ENCODE results near the gene RHEX.

The RHEX gene

DNA sequence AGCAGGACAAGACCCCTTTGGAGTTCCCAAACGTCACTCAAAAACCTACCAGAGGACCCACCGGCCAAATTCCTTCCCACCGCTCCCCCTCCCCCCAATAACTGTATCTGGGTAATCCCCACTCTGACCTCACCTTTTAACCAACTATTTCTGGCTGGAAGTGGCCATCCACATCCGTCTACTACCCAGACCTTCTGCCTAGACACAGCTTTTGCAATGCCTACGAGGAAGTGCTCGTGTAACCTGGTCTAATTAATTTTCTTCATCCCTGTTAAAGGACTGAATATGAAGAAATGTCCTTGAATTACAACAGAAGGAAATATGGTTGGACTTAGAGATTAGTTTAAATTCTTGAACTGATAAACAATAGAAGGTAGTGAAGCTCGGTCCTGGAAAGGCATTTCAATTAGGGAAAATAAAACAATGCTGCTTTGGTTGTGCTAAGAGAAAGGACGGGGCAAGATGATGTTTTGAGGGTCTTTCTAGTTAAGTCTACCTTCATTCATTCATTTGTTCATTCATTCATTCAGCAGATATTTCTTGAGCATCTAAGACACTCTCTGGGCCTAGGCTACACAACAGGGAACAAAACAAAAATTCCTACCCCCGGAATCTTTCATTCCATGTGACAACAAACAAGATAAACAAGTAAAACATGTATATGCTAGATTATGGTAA is 45.4 kb downstream of the RHEX start:
- DNase-seq, result no peak

DNA sequence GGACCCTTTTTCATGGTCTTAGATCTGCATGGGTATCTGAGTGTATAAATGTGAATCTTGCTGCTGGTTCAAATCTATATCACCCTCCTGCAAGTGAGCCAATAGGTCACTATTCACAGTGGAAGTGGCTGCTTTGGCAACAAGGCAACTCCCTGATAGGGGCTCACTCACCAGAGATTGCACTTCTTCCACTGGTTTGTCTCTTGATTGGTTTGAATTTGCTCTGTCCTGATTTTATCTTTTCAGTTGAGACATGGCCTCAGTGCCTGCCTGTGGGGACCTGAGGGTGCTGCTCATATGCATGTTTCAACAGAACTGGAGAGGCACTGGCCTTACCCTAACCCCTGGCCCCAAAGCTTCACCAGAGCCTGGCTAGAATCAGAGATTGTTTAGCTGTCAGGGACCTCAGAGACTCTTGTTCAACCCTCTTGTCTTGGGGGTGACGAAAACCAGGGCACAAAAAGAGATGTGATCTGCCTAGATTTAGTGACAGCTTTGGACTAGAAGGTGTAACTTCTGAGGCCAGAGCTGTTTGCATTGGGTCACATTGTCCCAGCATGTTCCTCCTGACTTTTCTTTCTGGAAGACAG is 47.3 kb downstream of the RHEX start:
- DNase-seq, result no peak

- DNase-seq, result no peak
Measured at GRCh38 chr1:206101351-206102045, 48.5 kb downstream of the RHEX start.

GRCh38 chr1:206102292-206102936 is 49.4 kb downstream of the RHEX start:
- no peak for DNase-seq

GRCh38 chr1:206103979-206104378 is 51.0 kb downstream of the RHEX start:
- no peak for DNase-seq

GRCh38 chr1:206105464-206105995 is 52.6 kb downstream of the RHEX start:
- no peak for DNase-seq

DNA sequence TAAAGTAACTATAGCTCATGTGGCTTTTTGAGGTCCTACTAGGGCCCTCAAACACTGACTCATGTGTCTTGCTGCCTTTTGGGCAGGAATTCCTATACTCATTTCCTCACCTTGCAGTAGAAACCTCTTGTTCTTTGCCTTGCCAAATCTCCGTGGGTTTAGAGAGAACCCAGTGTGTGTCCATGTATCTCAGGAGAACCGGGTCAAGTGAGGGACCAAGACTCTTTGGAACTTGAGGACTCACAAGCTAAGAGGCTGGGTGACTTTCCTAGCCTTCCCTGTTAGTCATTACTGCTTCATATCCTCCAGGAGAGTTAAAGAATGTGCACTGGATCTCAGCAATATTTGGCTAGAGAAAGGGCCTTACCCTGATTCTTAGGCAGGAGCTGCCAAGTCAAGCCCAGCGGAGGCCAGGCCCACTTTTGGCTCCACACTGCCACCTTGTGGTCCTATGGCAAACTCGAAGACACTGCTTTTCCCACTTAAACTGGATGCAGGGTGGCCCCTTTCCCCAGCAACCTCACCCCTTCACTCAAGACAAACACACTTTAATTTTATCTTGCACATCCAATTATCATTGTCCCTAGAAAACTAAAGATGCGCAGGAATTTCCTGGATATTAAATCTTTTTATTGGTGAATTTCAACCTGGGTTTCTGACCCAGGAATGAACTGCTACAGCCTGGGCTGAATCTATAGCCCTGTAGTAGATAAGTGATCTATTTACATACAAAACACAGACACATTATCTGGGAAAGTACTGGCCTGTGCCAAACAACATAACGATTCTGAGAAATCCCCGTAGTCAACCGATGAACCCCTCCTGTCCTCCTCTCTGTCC is 53.6 kb downstream of the RHEX start:
- peak; percentile 83 for DNase-seq

- DNase-seq, result no peak
Measured at GRCh38 chr1:206107168-206107544, 54.2 kb downstream of the RHEX start.

DNA sequence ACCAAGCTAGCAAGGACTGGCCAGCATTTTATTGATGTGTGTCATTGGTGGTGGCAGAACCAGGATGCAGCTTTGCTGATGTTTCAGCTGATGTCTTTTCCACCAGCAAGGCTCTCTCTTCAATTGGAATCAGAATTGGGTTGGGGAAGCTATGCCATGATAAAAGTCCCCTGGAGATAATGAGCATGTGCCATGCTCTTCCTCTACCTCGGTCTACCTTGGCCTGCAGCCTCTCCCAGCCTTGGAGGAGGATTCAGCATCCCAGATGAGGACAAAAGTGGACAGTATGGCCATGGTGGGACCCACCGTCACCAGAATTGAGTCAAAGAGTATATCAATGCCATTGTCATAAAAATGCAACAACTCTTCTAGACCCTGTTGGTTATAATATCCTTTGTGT is 55.7 kb downstream of the RHEX start:
- DNase-seq, result no peak

GRCh38 chr1:206109718-206110117 is 56.7 kb downstream of the RHEX start:
- DNase-seq, result no peak

GRCh38 chr1:206110161-206110560 is 57.2 kb downstream of the RHEX start:
- no peak for DNase-seq

GRCh38 chr1:206110820-206111219 is 57.8 kb downstream of the RHEX start:
- no peak for DNase-seq

DNA sequence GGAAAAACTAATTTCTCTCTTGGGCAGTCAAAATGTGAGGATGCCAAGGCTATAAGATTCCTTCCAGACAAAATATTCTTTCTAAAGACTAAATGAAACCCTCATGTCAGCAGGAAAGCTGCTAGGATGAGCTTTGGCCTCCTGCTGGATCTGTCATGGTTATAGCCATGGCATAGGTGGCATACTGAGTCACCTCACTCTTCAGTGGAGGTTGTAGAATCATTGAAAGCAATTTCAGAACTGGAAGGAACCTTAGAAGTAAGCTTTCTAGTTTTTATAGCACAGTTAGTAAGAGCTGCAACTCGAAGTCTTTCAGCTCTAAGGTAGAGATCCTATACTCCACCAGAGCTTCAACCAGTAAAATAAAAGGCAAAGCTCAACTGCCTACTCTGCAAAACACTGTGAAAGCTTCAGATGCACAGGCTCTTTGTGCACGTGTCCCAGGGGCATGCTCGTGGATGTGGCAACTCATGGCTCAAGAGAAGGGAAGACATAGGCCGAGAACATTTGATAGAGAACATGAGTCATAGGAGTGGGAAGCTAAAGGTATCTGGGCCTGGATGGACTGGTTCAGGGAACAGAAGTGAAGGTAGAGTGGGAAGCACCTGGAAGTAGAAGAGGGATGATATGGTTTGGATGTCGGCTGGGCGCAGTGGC is 58.4 kb downstream of the RHEX start:
- DNase-seq, result no peak

DNA sequence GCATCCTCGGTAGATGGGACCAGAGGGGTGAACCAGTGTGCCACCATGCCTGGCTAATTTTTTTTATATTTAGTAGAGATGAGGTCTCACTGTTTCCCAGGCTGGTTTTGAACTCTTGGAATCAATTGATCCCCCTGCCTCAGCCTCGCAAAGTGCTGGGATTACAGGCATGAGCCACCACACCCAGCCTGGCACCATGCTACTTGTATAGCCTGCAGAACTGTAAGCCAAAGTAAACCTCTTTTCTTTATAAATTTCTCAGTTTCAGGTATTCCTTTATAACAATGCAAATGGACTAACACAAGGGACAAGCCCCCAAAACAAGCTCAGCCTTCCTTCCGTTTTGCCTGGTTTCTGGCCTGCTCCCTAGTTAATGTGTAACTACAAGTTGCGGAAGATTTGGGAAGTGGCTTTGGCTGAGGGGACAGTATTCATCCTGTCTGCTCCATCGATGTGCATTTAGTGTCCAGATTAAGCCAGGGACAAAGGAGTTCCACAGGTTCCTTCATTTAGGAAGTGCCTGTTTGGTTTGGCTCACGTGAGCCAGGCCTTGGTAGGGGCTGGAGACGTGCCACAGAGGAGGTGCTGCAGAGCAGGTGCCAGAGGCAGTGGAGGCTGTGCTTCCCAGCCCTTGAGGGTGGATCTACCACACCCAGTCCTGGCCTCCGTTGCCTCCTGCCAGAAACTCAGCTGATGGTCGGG is 59.8 kb downstream of the RHEX start:
- DNase-seq, result no peak

DNA sequence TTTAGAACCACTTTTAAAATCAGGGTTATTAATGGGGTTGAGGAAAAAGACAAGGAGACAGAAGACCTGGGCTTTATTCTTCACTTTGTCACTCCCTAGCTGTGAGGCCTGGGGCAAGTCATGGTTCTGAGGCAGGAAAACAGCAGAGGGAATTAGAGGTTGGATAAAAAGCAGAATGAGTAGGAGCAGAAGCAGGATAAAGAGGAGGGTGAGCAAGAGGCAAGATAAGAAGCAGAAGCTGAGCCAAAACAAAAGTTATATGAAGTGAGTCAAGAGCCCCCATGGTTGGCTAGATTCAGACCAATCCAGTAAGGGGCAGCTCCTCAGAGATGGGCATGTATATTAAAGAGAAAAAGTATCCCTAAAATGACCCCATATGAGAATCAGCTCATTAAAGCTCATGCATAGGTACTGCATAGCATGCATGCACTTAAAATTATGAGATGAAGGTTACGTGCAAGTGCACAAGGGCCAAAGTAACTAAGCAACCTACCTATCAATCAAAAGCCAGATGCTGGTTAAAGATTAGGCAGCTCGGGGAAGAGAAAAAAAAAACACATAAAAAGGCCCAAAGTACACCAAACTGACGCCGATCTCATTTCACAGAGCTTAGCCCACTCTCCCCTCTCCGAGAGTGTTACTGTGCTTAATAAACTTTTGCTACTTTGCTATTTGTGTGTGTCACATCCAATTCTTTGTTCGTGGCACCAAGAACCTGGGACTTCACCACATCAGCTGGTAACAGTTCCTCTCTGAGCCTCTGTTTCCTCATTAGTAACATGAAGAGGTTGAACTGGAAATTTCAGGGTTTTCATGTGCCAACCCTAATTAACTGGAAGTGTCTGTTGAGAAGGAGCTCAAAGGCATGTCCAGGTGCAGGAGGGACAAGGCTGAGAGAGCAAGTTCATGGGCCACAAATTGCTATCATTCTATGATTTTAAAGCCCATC is 62.0 kb downstream of the RHEX start:
- DNase-seq, result no peak

- DNase-seq, result no peak
Measured at GRCh38 chr1:206115791-206116190, 62.8 kb downstream of the RHEX start.

GRCh38 chr1:206116191-206116872 is 63.4 kb downstream of the RHEX start:
- DNase-seq, result no peak

DNA sequence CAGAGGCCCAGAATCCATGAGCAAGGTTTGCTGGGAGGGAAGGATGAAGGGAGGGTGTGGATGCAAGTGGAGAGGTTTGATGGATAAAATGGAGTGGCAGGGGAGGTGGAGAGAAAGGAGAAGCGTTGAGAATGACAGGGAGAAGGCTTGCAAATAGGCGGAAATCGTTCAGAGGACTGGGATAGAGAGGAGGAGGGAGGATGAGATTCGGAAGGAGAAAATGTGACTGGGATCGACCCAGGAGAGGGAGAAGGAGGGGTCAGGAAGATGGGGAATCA is 63.8 kb downstream of the RHEX start:
- DNase-seq, result no peak

DNA sequence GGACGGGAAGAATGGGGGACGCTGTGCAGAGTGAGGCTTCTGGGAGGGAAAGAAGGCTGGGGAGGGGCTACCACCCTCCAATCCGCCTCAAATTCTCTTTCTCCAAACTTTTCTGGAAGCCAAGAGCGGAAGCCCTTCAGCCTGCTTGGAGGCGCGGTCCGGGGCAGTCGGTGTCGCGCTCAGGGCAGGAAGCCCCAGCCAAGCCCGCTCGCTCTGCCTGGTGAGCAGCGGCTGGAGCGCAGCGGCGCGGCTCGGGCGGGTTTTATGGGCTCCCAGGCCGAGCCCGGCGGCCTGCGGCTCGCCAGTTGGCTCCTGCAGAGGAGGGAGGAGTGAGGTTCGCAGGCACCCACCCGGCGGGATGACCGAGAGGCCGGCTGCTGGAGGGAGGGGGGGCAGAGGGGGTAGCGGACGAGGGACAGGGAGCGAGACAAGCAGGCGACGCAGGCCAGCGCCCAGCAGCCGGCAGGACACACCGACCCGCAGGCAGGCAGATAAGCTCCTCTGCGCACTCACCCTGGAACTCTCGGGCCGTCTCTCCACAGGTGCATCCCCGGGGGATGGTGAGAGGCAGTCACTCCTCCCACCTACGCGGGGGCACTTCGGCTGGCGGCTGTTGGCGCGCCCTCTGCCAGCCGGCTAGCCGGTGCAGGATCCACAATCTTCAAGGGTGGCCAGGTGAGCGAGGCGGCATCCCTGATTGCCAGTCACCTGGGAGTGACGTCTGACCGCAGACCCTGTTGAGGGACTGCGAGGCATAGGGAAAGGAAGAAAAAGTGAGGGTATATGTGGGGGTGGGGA is 64.4 kb downstream of the RHEX start, which contains the start of gene AVPR1B:
AVPR1B (minus strand) TSS at position 238 of the 798 bp plus-strand sequence. CDS start 498 bp downstream, outside the sequence.
- DNase-seq, result no peak

Measured in kidney glomerular epithelial cell (primary cell).